ENCODE results near the gene TBATA.

DNA sequence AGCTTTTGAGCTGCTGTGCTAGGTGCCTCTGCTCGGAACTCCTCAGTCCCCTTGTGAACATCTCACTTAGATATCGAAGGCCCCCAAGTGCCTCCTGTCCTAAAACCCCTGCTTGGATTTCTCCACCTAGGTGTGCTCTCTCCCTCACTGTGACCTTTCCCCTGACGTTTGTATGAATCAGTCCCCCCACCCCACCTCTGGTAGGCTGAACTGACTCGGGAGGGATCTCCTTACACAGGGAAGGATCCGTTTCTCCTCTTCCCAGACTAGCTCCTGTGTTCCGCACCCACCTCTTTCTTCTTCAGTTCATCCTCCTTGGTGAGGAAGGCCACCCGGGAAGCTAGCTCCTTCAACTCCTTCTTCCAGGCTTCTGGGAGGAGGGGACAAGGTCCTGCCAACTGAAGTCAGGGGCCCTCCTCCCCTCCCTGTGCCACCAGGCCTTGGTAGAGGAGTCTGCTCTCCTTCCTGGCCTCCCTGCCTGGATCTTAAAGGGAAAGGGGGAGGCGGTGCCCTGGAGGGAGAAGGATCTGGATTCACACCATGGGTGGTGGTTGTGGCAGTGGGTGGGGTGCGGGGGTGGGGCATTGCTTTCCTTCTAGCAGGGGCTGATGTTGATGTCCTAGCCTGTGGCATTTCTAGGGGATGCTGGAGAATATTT, 6.8 kb downstream of the TBATA start:
- TF ChIP-seq, protein P1, sequence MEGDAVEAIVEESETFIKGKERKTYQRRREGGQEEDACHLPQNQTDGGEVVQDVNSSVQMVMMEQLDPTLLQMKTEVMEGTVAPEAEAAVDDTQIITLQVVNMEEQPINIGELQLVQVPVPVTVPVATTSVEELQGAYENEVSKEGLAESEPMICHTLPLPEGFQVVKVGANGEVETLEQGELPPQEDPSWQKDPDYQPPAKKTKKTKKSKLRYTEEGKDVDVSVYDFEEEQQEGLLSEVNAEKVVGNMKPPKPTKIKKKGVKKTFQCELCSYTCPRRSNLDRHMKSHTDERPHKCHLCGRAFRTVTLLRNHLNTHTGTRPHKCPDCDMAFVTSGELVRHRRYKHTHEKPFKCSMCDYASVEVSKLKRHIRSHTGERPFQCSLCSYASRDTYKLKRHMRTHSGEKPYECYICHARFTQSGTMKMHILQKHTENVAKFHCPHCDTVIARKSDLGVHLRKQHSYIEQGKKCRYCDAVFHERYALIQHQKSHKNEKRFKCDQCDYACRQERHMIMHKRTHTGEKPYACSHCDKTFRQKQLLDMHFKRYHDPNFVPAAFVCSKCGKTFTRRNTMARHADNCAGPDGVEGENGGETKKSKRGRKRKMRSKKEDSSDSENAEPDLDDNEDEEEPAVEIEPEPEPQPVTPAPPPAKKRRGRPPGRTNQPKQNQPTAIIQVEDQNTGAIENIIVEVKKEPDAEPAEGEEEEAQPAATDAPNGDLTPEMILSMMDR (tag by site-specific recombination; IDR thresholded peaks at IDR 0.05): no peak
- TF ChIP-seq, protein P2, sequence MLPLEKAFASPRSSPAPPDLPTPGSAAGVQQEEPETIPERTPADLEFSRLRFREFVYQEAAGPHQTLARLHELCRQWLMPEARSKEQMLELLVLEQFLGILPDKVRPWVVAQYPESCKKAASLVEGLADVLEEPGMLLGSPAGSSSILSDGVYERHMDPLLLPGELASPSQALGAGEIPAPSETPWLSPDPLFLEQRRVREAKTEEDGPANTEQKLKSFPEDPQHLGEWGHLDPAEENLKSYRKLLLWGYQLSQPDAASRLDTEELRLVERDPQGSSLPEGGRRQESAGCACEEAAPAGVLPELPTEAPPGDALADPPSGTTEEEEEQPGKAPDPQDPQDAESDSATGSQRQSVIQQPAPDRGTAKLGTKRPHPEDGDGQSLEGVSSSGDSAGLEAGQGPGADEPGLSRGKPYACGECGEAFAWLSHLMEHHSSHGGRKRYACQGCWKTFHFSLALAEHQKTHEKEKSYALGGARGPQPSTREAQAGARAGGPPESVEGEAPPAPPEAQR (tag by site-specific recombination; IDR thresholded peaks at IDR 0.05): no peak
- TF ChIP-seq ZNF354C (tag by site-specific recombination; IDR thresholded peaks at IDR 0.05; ENCODE audit: borderline replicate concordance, low read depth): no peak
- no peak for TF ChIP-seq KLF7 (tag by site-specific recombination; IDR thresholded peaks at IDR 0.05; ENCODE audit: borderline replicate concordance)
- no peak for TF ChIP-seq ZNF776 (tag by site-specific recombination; IDR thresholded peaks at IDR 0.05; ENCODE audit: borderline replicate concordance)
